A549 (cell line): ENCODE results near the gene HEXIM2. TPM values are rescaled to one million over a fixed set of nuclear protein-coding genes. Genes with fewer than 3 reads are reported as not detected.

Experiments
- CBX8 ChIP-seq: fragments of 200-600 bp; sonication (generic); IDR thresholded peaks from 2 replicates; pipeline ENCODE4 v1.6.1; 2016
- CHD2 ChIP-seq: fragments of 150-350 bp; IDR thresholded peaks from 2 replicates; pipeline ENCODE4 v1.6.1; 2014; ENCODE audit warnings: low read length; ENCODE audit not compliant: partially characterized antibody
- CHD4 ChIP-seq: fragments of 200-600 bp; sonication (generic); IDR thresholded peaks from 2 replicates; pipeline ENCODE4 v1.6.1; 2016; ENCODE audit warnings: antibody characterized with exemption, mild to moderate bottlenecking, borderline replicate concordance
- EHF ChIP-seq: fragments of 250-450 bp; sonication (Bioruptor Pico); IDR thresholded peaks from 2 replicates; pipeline ENCODE4 v1.5.0; 2020; ENCODE audit warnings: mild to moderate bottlenecking
- EP300 ChIP-seq, 2 experiments: fragments of >200 bp; sonication (Bioruptor Twin); formaldehyde crosslinking; IDR thresholded peaks; 2 replicates in 1 of 2; 3 replicates in 1 of 2; pipeline ENCODE4 v1.6.1; 2016 to 2017
- FOSL2 ChIP-seq, 2 experiments: fragments of 450-650 bp in 1 of 2; fragments of >200 bp in 1 of 2; sonication (Bioruptor Twin) in 1 of 2; formaldehyde crosslinking; IDR thresholded peaks; 2 replicates each; pipeline versions ENCODE4 v1.5.0 to v1.6.1; 2016 to 2020; ENCODE audit warnings: mild to moderate bottlenecking in 1 of 2, moderate library complexity in 1 of 2
- HEYL ChIP-seq: fragments of 250-450 bp; sonication (Bioruptor Pico); IDR thresholded peaks from 2 replicates; pipeline ENCODE4 v1.8.0; 2021; ENCODE audit warnings: mild to moderate bottlenecking, moderate library complexity
- HOXA7 ChIP-seq: fragments of 250-450 bp; sonication (Bioruptor Pico); IDR thresholded peaks from 2 replicates; pipeline ENCODE4 v1.5.0; 2020; ENCODE audit warnings: mild to moderate bottlenecking, moderate library complexity
- NFE2L2 ChIP-seq: fragments of 150-350 bp; conservative IDR thresholded peaks from 2 replicates; pipeline ENCODE4 v1.6.1; 2014; ENCODE audit warnings: low read length
- PHF8 ChIP-seq: fragments of 200-600 bp; sonication (generic); IDR thresholded peaks from 2 replicates; pipeline ENCODE4 v1.6.1; 2016; ENCODE audit warnings: low read depth, mild to moderate bottlenecking, antibody characterized with exemption, moderate library complexity, borderline replicate concordance
- POLR2A ChIP-seq: IDR thresholded peaks from 2 replicates; pipeline ENCODE4 v1.6.1; 2012; ENCODE audit warnings: mild to moderate bottlenecking, low read length
- POLR2AphosphoS2 ChIP-seq: conservative IDR thresholded peaks from 2 replicates; pipeline ENCODE4 v1.6.1; 2012; ENCODE audit warnings: low read length, improper control_type of control experiment, inconsistent platforms
- REST ChIP-seq: fragments of 200-600 bp; sonication (generic); IDR thresholded peaks from 2 replicates; pipeline ENCODE4 v1.6.1; 2016; ENCODE audit warnings: antibody characterized with exemption, mild to moderate bottlenecking, moderate library complexity
- RFX5 ChIP-seq: fragments of 450-650 bp; IDR thresholded peaks from 2 replicates; pipeline ENCODE4 v1.7.1; 2014; ENCODE audit warnings: antibody characterized with exemption, mild to moderate bottlenecking, moderate library complexity
- TFCP2L1 ChIP-seq: fragments of 250-450 bp; sonication (Bioruptor Pico); IDR thresholded peaks from 2 replicates; pipeline ENCODE4 v1.5.0; 2021; ENCODE audit warnings: mild to moderate bottlenecking
- TP53 ChIP-seq: fragments of 250-450 bp; sonication (Bioruptor Pico); IDR thresholded peaks from 2 replicates; pipeline ENCODE4 v1.5.0; 2021; ENCODE audit warnings: mild to moderate bottlenecking, moderate library complexity
- ZSCAN20 ChIP-seq: fragments of 250-450 bp; sonication (Bioruptor Pico); IDR thresholded peaks from 2 replicates; pipeline ENCODE4 v1.8.0; 2022; ENCODE audit warnings: mild to moderate bottlenecking, moderate library complexity
- polyA plus RNA-seq, 4 experiments: library from polyadenylated mRNA; depleted of rRNA in 3 of 4; stranded (reverse); fragments of >200 nt; fragmentation: RNase III in 1 of 4; extraction: RNeasy Plus Mini Kit Qiagen cat#74134 plus additional on column Dnase treatment in 1 of 4; gene quantifications; 2 replicates in 3 of 4; 3 replicates in 1 of 4; pipeline ENCODE4 v1.2.3, GENCODE V29; 2011 to 2017
- TF ChIP-seq, protein P1 (sequence below): fragments of 250-450 bp; sonication (Bioruptor Pico); IDR thresholded peaks from 2 replicates; pipeline ENCODE4 v1.5.0; 2020; ENCODE audit warnings: low read depth, mild to moderate bottlenecking, moderate library complexity
- TF ChIP-seq, protein P2 (sequence below): fragments of 150-350 bp; IDR thresholded peaks from 2 replicates; pipeline ENCODE4 v1.6.1; 2014; ENCODE audit warnings: low read depth, mild to moderate bottlenecking, low read length
- TF ChIP-seq, protein P3 (sequence below): fragments of >200 bp; sonication (Bioruptor Twin); formaldehyde crosslinking; IDR thresholded peaks from 2 replicates; pipeline ENCODE4 v1.6.1; 2016

HEXIM2 gene
- polyA plus RNA-seq, 2 of the 4 experiments (the other 2 are of a cell fraction) = 15.5 to 23.1 TPM

DNA sequence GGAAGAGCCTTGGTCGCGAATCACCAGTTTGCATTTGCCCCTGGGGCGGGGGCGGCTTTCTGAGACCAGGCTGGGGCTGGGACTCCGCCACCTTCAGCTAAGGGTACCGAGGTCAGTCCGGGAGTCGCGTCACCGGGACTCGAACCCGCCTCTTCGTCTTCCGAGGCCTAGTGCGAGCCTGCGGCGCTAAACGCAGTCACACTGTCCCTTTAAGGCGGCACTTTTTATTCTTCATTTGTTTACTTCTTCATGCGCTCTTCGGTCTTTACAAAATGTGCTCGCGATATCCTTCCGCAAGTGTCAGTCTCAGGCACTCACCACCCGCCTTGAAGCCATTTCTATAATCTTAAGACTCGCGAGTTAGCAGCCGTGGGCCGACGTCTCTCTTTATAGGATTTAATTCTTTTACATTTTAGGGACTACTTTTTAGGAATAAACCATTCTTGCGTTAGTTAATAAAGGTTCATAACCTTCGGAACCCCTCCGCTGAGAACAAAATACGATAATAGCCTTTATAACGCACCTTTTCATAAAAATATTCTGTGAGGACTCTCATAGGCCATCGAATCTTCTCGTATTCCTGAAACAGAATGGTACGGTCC, 14.0 kb upstream of the HEXIM2 start (continued):
- TF ChIP-seq HEYL (CRISPR knock-in tag) (no peak), RFX5 (no peak; the same call in 1 of the 2 replicates), REST (peak; percentile 16; the same call in 1 of the 2 replicates), EP300 (IDR thresholded peaks at IDR 0.05) (no peak), TP53 (peak; percentile 90), CHD2 (peak; percentile 87), HOXA7 (CRISPR knock-in tag) (peak; percentile 97), FOSL2 (IDR thresholded peaks at IDR 0.05) (no peak), FOSL2 (CRISPR knock-in tag; IDR thresholded peaks at IDR 0.05) (peak; percentile 45; the same call in 1 of the 2 replicates), CHD4 (no peak), CBX8 (no peak), EHF (CRISPR knock-in tag) (0 out of 2 replicates have a peak, but pooled peaks have one; percentile 73), NFE2L2 (no peak), POLR2AphosphoS2 (peak; percentile 89; the same call in 1 of the 2 replicates), PHF8 (peak; percentile 15), TFCP2L1 (CRISPR knock-in tag) (0 out of 2 replicates have a peak, but pooled peaks have one; percentile 15), POLR2A (no peak), ZSCAN20 (CRISPR knock-in tag) (no peak; the same call in 1 of the 2 replicates)
- TF ChIP-seq, protein P1, sequence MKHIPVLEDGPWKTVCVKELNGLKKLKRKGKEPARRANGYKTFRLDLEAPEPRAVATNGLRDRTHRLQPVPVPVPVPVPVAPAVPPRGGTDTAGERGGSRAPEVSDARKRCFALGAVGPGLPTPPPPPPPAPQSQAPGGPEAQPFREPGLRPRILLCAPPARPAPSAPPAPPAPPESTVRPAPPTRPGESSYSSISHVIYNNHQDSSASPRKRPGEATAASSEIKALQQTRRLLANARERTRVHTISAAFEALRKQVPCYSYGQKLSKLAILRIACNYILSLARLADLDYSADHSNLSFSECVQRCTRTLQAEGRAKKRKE (CRISPR knock-in tag) = 0 out of 2 replicates have a peak, but pooled peaks have one; percentile 66
- TF ChIP-seq, protein P2, sequence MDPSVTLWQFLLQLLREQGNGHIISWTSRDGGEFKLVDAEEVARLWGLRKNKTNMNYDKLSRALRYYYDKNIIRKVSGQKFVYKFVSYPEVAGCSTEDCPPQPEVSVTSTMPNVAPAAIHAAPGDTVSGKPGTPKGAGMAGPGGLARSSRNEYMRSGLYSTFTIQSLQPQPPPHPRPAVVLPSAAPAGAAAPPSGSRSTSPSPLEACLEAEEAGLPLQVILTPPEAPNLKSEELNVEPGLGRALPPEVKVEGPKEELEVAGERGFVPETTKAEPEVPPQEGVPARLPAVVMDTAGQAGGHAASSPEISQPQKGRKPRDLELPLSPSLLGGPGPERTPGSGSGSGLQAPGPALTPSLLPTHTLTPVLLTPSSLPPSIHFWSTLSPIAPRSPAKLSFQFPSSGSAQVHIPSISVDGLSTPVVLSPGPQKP = no peak
- TF ChIP-seq, protein P3, sequence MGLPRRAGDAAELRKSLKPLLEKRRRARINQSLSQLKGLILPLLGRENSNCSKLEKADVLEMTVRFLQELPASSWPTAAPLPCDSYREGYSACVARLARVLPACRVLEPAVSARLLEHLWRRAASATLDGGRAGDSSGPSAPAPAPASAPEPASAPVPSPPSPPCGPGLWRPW = no peak
